KMS-11 (cell line): ENCODE data around the gene CEP152.

Experiments
- H2AFZ ChIP-seq: fragments of 200-600 bp; sonication (generic); 2 replicates; pipeline ENCODE4 v1.6.1; 2016; ENCODE audit warnings: antibody characterized with exemption, mixed run types, low read depth
- H3K27ac ChIP-seq: fragments of 200-600 bp; sonication (generic); 2 replicates; pipeline ENCODE4 v1.6.1; 2016; ENCODE audit warnings: mild to moderate bottlenecking, mixed run types
- H3K27me3 ChIP-seq: fragments of 200-600 bp; sonication (generic); 2 replicates; pipeline ENCODE4 v1.6.1; 2017; ENCODE audit warnings: mild to moderate bottlenecking, low read depth, mixed run types, moderate library complexity; ENCODE audit not compliant: insufficient read depth
- H3K36me3 ChIP-seq: fragments of 200-600 bp; sonication (generic); 2 replicates; pipeline ENCODE4 v1.6.1; 2017; ENCODE audit warnings: mild to moderate bottlenecking, mixed run types; ENCODE audit not compliant: insufficient read depth
- H3K4me1 ChIP-seq: fragments of 200-600 bp; sonication (generic); 2 replicates; pipeline ENCODE4 v1.6.1; 2016; ENCODE audit warnings: mild to moderate bottlenecking, low read depth, mixed run types; ENCODE audit not compliant: poor library complexity, severe bottlenecking
- H3K4me2 ChIP-seq: fragments of 200-600 bp; sonication (generic); 2 replicates; pipeline ENCODE4 v1.7.0; 2016; ENCODE audit warnings: mild to moderate bottlenecking, mixed run types
- H3K4me3 ChIP-seq: fragments of 200-600 bp; sonication (generic); IDR thresholded peaks from 2 replicates; pipeline ENCODE4 v1.6.1; 2017; ENCODE audit warnings: low read depth, low read length, mixed read lengths; ENCODE audit not compliant: insufficient read depth
- H3K79me2 ChIP-seq: fragments of 200-600 bp; sonication (generic); 2 replicates; pipeline ENCODE4 v1.6.1; 2016; ENCODE audit warnings: low read depth, mixed run types; ENCODE audit not compliant: insufficient read depth
- H3K9ac ChIP-seq: fragments of 200-600 bp; sonication (generic); 2 replicates; pipeline ENCODE4 v1.6.1; 2016; ENCODE audit warnings: mild to moderate bottlenecking, mixed run types
- H4K20me1 ChIP-seq: fragments of 200-600 bp; sonication (generic); 2 replicates; pipeline ENCODE4 v1.6.1; 2016; ENCODE audit warnings: mild to moderate bottlenecking, mixed run types; ENCODE audit not compliant: insufficient read depth
- CTCF ChIP-seq: fragments of 200-600 bp; sonication (generic); conservative IDR thresholded peaks from 2 replicates; pipeline ENCODE4 v1.6.1; 2017; ENCODE audit warnings: low read depth, mild to moderate bottlenecking, antibody characterized with exemption, low read length, moderate library complexity, mixed read lengths

Gene CEP152

GRCh38 chr15:48832648-48833047 lies 21.8 kb upstream of the CEP152 start:
- no peak overlapping the region for H2AFZ ChIP-seq
- H3K4me1 ChIP-seq, result no peaks in the 10 kb centered on the region
- H3K36me3 ChIP-seq, result no peaks in the 10 kb centered on the region
- H3K9ac ChIP-seq, result no peak overlapping the region
- no peak overlapping the region for H3K4me2 ChIP-seq
- no peaks in the 10 kb centered on the region for H3K27me3 ChIP-seq
- no peaks in the 10 kb centered on the region for H4K20me1 ChIP-seq
- no peak for TF ChIP-seq CTCF
- no peak overlapping the region for H3K4me3 ChIP-seq
- no peaks in the 10 kb centered on the region for H3K79me2 ChIP-seq
- H3K27ac ChIP-seq, result no peak overlapping the region

GRCh38 chr15:48828906-48829305 lies 18.0 kb upstream of the CEP152 start:
- Histone ChIP-seq H3K4me1 (no peaks in the 10 kb centered on the region), H3K79me2 (no peaks in the 10 kb centered on the region), H3K9ac (no peak overlapping the region), H2AFZ (no peak overlapping the region), H3K27me3 (no peaks in the 10 kb centered on the region), H4K20me1 (no peaks in the 10 kb centered on the region), H3K4me3 (no peak overlapping the region), H3K36me3 (no peaks in the 10 kb centered on the region), H3K27ac (no peak overlapping the region), H3K4me2 (no peak overlapping the region)
- TF ChIP-seq CTCF, result no peak

- Histone ChIP-seq H3K4me3 (no peak overlapping the region), H3K9ac (no peak overlapping the region)
These were observed 17.6 kb upstream of the CEP152 start for GRCh38 chr15:48828471-48828870.

GRCh38 chr15:48825075-48825474 lies 14.2 kb upstream of the CEP152 start:
- no peaks in the 10 kb centered on the region for H3K4me1 ChIP-seq
- H3K9ac ChIP-seq, result no peak overlapping the region
- no peak overlapping the region for H2AFZ ChIP-seq
- H3K36me3 ChIP-seq, result no peaks in the 10 kb centered on the region
- TF ChIP-seq CTCF, result no peak
- no peaks in the 10 kb centered on the region for H3K27me3 ChIP-seq
- no peak overlapping the region for H3K4me2 ChIP-seq
- H3K4me3 ChIP-seq, result no peak overlapping the region
- H3K79me2 ChIP-seq, result no peaks in the 10 kb centered on the region
- H3K27ac ChIP-seq, result no peak overlapping the region
- H4K20me1 ChIP-seq, result no peaks in the 10 kb centered on the region

More at GRCh38 chr15:48828471-48828870, 17.6 kb upstream of the CEP152 start:
- no peaks in the 10 kb centered on the region for H4K20me1 ChIP-seq
- H3K4me2 ChIP-seq, result no peak overlapping the region
- no peaks in the 10 kb centered on the region for H3K4me1 ChIP-seq
- H3K27ac ChIP-seq, result no peak overlapping the region
- H2AFZ ChIP-seq, result no peak overlapping the region
- no peaks in the 10 kb centered on the region for H3K27me3 ChIP-seq
- no peak for TF ChIP-seq CTCF
- H3K79me2 ChIP-seq, result no peaks in the 10 kb centered on the region
- H3K36me3 ChIP-seq, result no peaks in the 10 kb centered on the region
